ENCODE results near the gene RNF214.

The RNF214 gene

DNA sequence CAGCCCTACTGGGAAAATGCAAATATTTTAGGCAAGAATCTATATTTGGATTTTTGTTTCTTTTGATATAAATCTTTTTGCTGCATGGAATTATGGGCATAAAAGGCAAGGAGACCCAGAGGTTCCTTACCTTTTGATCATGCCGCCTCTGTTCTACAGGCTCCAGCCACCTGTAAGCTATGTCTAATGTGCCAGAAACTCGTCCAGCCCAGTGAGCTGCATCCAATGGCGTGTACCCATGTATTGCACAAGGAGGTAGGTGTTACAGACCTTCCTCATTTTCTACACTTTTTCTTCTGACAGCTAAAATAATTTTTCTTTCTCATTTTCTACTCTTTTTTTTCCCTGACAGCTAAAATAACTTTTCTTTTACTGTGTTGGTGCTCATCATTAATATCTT, 50.5 kb downstream of the RNF214 start:
- no peak for DNase-seq (ENCODE audit: low spot score)

GRCh38 chr11:117284053-117284452, 51.6 kb downstream of the RNF214 start:
- no peak for DNase-seq (ENCODE audit: low spot score)

- no peak for DNase-seq (ENCODE audit: low spot score)
Observed at GRCh38 chr11:117286588-117286987, 54.1 kb downstream of the RNF214 start.

GRCh38 chr11:117287668-117288067, 55.2 kb downstream of the RNF214 start:
- DNase-seq (ENCODE audit: low spot score), result no peak

GRCh38 chr11:117289795-117290194, 57.3 kb downstream of the RNF214 start:
- no peak for DNase-seq (ENCODE audit: low spot score)

GRCh38 chr11:117290809-117291396, 58.4 kb downstream of the RNF214 start, which contains the start of gene BACE1-AS:
Gene BACE1-AS (plus strand): TSS chr11:117291346.
- no peak for DNase-seq (ENCODE audit: low spot score)

GRCh38 chr11:117292616-117293015, 60.1 kb downstream of the RNF214 start:
- DNase-seq (ENCODE audit: low spot score), result no peak

GRCh38 chr11:117295438-117296137, 63.1 kb downstream of the RNF214 start:
- peak; percentile 97 for DNase-seq (ENCODE audit: low spot score)

DNA sequence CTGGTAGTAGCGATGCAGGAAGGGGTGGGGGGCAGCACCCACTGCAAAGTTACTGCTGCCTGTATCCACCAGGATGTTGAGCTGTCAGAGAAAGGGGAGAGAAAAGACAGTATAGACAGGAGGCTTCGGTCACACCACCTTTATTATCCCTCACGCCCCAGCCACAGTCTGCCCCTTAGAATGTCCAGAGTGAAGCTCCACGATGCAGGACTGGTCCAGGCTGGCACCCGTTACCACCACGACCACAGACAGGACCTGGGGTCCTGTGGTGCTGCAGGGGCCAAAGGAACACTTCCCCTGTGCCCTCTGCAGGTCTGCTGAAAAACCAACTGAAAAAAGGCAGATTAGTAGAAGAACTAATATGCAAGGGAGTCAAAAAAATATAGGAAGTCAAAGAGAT, 64.4 kb downstream of the RNF214 start:
- no peak for DNase-seq (ENCODE audit: low spot score)

GRCh38 chr11:117298195-117298594, 65.7 kb downstream of the RNF214 start:
- no peak for DNase-seq (ENCODE audit: low spot score)

DNA sequence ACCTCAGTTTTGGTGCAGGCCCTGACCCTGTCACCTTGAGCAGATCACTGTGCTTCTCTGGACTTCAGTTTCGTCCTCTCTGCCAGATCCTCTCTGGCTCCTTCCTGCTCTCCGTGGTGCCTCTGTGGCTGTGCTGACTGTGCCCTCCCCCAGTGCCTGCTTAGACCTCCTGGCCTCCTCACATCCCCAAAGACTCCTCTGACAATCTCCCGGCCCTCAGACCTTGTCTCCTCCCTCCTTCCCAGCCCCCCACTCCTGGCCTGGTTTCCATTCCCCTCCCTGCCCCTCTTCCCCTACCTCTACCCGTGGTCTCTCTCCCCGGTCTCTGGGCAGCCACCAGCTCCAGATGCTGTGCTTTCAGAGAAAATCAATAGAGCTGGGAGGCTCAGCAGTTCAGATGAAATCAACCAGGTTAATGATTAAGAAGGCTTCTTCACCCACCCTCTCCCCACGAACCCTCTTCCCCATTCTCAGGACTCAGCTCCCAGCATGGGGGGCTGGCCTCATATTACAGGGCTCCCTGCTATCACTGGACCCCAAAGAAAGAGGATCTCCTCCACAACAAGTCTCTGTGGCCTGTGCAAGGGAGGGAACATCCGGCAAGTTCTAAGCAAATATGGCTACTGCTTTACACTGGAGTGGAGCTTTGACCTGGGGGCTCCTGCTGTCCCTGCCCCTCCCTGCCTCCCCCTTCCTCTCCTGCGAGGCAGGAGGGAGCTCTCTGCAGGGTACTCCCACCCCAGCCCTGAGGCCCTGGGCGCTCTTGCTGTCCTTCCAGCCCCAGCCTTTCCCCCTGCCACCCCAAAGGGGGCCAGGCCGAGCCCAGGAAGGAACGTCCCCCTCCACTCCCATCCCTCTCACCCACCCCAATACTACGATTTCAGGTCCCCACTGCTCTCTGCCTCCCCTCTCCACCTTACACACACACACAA, 67.1 kb downstream of the RNF214 start:
- no peak for DNase-seq (ENCODE audit: low spot score)

DNA sequence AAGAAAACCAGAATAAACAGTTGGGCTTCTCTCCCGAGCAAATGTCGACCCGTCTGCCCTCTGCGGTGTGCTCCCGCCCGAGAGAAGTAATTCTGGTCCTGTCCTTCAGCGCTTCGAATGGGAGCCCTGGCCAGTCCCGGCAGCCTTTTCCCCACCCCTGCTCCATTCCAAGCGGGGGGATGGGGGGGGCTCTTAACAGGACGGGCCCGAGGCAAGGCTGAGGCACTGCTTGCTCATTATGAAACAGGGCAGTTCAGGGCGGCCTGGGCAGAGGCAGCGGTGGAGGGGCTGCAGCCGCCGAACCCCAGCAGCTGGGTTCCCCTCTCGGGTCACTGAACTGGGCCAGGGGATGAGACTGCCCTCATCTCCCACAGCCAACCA, 67.8 kb downstream of the RNF214 start:
- DNase-seq (ENCODE audit: low spot score), result no peak

DNA sequence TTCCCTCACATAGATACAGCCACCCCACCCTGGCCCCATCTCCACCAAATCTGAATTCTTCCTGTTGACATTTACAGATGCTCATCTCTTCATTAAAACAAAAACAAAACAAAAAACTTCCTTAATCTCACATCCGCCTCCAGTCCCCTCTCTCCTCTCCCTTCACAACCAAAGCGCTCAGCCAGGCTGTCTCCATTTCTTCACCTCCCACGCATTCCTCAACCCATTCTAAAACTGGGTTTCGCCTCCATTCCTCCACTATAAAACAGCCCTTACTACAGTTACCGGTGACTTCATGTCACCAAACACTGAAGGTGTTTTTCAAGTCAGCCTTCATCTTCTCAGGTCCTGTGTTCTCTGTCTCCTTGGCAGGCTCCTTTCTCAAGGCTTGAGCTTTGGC, 68.3 kb downstream of the RNF214 start:
- DNase-seq (ENCODE audit: low spot score), result no peak

GRCh38 chr11:117302228-117302627, 69.8 kb downstream of the RNF214 start:
- DNase-seq (ENCODE audit: low spot score), result no peak

DNA sequence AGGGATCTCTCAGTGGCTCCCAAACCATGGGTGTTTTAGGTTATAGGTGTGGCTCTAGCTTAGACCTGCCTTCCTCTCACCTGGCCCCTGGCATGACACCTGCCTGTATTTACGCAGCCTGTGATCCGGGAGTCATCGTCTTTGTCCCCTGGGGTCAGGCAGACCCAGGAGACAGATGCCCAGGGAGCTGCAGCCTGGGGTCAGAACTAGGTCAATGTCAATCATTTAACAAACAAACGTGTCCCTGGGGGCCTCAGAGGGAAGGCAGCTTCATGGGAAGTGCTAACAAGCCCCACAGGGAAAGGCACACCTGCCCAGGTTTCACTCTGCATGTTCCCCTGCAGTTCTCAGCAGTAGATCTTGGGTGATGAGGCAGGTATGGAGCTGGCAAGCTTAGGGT, 70.6 kb downstream of the RNF214 start:
- DNase-seq (ENCODE audit: low spot score), result no peak

GRCh38 chr11:117303646-117304315, 71.3 kb downstream of the RNF214 start:
- no peak for DNase-seq (ENCODE audit: low spot score)

DNA sequence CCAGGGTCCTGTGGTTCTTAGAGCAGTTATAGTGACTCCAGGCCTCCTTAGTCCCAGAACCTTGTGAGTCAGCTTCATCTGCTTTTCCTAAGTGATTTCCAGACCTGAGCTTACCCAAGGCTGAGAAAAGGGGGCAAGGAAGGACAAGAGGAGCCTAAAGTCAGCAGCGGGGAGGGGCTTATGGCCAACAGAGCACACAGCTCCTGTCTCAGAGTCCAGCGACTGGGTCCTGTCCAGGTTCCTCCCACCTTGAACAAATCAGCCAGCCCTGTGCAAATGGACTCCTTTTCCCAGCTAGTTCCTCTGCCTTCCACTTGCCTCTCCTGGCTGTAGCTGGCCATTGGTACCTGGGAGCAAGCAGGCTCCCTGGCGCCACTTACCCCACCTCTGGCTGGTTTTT, 72.7 kb downstream of the RNF214 start:
- DNase-seq (ENCODE audit: low spot score), result no peak

DNA sequence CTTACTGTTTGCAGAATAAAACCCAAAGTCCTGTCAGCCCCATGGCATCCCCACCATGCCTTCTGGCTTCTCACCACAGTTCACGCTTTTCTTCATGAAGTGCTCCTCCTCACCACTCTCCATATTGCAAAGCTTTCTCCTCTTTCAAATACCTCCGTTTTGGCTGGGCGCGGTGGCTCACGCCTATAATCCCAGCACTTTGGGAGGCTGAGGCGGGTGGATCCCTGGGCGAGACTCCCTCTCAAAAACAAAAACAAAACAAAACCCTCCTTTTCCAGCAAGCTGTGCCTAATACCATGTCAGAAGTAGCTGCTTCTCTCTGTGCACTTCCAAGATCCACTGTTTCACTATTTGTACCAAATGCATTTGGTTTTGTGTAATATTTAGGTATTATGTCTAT, 76.8 kb downstream of the RNF214 start:
- DNase-seq (ENCODE audit: low spot score), result no peak

GRCh38 chr11:117313091-117313490, 80.6 kb downstream of the RNF214 start:
- DNase-seq (ENCODE audit: low spot score), result no peak

DNA sequence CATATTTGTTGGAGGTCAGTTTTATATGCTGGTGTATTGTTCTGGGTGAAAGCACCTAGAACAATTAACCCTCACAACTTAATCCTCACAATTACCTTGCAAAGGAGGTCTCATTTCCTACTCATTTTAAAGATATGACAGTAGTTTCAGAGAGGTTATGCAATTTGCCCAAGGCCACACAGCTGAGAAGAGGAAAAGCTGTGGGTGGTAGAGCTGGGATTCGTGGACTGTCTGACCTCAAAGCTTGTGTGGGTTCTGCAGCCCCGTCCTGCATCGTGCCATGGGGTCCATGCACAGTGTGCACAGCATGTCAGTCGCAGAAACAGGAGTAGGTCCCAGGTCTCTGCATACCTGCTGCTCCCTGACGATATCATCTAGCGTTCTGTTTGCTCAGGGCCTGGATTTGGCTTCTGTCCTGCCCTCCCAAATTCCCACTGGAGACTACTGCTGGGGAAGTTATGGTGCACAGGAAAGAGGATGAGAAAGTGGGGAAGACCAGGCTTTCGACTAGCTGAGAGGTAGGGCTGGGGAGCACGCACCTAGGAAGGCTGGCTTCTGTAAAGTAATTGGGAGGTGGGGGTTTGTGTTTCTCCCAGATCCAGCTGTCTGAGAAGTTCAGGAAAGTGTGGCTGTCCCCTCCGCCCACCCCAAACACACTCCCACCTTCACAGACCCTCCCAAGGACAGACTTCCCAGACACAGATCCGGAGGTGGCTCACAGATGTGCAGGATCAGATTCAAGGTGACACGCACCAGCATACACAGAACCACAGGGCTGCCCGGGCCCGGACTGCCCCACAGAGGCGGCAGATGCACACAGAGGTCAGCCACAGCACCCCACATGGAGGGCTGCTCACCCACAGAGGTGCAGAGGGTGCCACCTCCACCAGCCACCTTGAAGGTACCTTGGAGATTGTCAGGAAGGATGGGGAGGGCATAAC, 81.6 kb downstream of the RNF214 start:
- no peak for DNase-seq (ENCODE audit: low spot score)

DNA sequence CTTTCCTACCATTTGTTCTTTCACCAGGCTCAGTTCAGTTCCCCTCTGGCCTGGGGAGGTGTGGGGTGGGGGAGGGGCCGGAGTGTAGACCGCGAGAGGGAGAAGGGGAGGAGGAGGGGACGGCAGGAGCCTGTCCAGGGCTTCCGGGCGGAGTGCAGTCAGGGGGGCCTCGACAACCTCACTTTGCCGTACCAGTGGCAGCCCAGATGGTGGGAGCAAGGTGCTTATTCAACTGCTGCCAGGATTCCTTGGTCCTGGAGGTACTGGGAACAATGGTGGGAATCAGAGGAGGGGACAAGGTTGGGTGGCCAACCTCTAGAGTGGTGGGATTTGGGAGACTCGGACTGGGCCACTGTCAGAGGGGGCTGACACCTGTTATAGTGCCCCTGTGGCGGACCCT, 82.4 kb downstream of the RNF214 start:
- no peak for DNase-seq (ENCODE audit: low spot score)

All from pons (tissue), 1 donor.